HG03025 (cell line): ENCODE data around the gene GOLGA6L10.
"Not testable (repeated sequence)": the region's sequence is repeated elsewhere in the genome, so short reads cannot be mapped to it uniquely, and the experiment has no call there.

ENCODE experiments used
- ATAC-seq: cut with Tn5 transposase; IDR thresholded peaks from one replicate; pipeline ENCODE4 v1.9.1; 2021; ENCODE audit warnings: mild to moderate bottlenecking, moderate library complexity; ENCODE audit not compliant: unreplicated experiment, low FRiP score

GOLGA6L10 gene

GRCh38 chr15:82344421-82344820 lies 4.9 kb downstream of the GOLGA6L10 start:
- ATAC-seq, result not testable (repeated sequence)

GRCh38 chr15:82343851-82344250 lies 5.4 kb downstream of the GOLGA6L10 start:
- ATAC-seq, result not testable (repeated sequence)

- not testable (repeated sequence) for ATAC-seq
Measured at GRCh38 chr15:82342632-82343374, 6.5 kb downstream of the GOLGA6L10 start.

DNA sequence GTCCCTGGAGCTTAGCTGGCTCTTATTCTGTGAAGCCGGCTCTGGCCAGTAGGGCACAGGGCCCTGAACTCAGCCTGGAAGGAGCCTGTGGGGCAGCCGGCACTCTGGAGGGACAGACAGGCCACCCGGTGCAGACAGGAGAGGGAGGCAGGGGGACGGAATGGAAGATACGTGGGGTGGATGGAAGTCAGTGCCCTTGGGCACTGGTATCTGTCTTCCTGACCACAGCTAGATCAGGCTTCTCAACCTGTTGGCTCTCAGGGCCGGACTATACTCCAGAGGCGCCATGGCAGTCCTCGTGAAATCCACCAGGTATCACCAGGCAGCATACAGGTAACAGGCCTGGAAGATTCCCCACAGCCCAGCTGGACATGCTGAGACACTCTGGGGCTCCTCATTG lies 10.7 kb downstream of the GOLGA6L10 start:
- not testable (repeated sequence) for ATAC-seq

DNA sequence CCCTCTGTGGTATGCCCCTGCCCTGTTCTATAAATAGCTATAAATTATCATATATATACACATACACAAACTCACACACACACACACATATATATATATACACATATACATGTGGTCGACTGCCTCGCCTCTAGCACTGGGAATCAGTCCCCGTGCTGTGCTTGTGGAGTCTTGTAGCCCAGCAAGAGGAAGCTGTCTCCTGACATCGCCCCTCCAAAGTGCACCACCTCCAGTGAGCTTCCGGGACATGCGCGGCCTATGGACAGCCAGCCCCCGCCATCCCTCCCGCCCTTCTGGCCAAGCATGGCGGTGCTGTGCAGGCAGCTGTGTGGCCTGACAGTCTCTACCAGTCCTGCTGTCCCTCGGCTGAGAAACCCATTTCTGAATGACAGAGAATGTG lies 11.2 kb downstream of the GOLGA6L10 start:
- not testable (repeated sequence) for ATAC-seq

- not testable (repeated sequence) for ATAC-seq
Measured at GRCh38 chr15:82337051-82337450, 12.2 kb downstream of the GOLGA6L10 start.

DNA sequence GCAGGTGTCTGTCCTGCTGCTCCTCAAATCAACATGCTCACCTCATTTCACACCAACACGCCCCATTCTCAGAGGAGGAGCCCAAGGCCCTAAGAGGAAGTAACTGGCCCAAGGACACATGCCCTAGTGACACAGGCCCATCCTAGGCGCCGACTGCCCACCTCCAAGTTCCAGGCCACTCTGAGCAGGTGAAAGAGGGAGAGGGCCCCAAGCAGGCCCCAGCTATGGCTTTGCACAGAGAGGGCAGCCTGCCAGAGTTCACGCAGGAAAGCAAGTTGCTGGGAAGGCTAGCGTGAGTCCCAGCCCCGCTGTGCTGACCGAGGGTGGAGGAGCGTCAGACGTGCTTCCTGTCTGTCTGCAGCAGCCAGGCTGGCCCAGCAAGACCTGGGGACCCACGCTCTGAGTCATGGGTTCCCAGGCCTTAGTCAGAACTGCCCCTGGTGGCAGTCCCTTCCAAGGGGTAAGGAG lies 13.1 kb downstream of the GOLGA6L10 start:
- not testable (repeated sequence) for ATAC-seq

GRCh38 chr15:82335006-82335405 lies 14.3 kb downstream of the GOLGA6L10 start:
- not testable (repeated sequence) for ATAC-seq

- ATAC-seq, result not testable (repeated sequence)
Measured at GRCh38 chr15:82334554-82334932, 14.7 kb downstream of the GOLGA6L10 start.

DNA sequence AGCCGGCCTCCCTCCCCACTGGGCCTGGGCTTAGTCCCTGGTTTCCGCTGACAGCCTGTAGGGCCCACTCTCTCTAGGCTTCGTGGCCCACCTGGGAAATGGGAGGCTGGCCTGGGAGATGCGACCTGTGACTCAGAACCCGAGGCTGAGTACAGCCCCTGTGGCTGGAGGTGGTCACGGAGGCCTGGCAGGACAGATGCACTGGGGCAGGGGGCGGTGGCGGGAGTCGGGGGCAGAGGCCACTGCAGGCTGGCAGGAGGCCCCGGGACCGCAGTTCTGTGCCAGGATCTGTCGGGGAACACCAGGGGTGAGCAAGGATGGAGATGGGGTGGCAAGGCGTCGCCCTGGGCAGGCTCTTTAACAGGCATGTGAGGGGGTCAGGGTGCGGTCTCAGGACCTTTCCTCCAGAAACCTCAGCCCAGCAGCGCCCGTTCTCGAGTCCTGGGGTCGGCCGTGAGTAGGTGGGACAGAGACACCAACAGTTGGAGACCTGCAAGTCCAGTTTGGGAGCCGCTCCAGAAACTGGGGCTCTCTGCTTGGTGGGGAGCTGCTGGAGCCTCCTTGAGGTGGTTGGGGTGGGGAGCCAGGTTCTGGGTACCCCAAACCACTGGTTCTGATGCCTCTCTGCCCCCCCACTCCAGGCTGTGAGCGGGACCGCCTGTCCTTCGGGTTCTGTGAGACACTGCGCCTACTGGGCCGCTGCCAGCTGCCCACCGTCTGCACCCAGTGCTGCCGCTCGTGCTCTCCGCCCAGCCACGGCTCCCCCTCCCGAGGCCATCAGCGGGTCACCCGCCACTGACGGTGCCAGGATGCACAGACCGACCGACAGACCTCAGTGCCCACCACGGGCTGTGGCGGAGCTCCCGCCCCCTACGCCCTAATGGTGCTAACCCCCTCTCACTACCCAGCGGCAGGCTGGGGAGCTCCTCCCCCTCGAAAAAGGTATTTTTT lies 15.4 kb downstream of the GOLGA6L10 start:
- ATAC-seq, result not testable (repeated sequence)

DNA sequence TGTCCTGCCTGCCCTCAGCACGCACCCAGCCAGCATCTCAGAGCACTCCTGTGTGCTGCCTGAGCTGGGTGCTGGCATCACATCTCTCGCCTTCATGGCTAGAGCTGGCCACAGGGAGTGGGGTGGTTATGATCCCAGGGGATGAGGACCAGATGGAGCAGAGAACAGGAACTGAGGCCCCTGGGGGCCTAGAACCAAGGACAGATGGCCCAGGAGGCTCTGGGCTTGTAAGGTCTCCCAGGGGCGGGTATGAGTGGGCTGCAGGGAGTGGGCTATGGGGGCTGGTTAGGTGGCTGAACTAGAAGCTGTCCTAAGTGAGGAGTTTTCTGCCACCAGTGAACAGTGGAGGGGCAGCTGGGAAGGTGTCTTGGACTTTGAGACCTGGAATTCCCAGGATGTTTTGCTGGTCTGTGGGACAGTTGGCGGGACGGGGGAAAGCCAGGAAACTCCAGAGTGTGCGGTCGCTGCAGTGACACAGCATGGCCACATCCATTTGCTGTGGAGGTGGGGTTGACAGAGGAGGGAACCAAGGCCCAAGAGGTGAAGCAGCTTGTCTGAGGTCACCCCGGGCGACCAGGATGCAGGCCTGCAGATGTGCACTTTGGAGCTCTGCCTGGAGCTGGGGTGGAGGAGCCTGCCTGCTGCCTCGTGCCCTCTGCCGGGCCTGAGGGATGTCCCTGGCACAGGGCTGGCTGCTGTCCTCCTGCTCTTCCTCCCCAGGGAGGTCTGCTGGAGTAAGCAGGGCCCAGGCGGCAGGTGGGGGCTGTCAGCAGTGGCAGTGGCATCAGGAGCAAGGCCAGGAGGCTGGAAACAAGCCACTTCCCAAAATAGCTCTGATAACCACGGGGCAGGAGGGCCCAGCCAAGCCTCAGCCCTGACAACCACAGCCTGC lies 16.3 kb downstream of the GOLGA6L10 start:
- not testable (repeated sequence) for ATAC-seq

DNA sequence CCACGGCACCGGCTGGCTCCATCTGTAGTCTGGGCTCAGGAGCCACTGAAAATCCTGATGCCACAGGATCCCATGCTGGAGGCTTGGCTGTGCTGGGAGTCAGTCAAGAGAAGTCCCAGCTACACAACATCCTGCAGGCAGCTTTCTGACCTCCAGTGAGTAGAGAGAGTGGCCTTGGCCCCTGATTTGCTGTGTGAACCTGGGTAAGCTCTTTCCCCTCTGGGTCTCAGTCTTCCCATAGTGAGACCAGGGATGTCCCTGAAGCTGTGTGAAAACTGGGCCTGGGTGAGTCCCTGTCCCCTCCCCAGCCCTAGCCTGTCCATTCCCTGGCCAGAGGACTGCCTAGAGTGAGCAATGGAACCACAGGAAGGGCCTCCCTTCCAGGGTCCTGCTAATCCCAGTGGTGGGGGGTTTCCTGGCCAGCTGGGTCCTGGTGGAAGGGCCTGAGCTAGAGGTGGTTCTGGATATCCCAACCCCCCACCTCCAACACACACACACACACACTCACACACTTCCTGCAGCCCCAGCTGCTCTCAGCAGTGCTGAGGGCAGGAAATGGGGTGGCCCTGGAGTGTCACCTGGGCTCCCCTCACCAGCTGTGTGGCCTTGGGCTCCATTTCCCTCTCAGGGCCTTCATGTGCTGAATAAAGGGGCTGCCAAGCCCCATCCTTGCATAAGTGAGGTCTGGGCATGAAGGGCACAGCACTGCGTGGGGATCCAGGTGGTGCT lies 17.5 kb downstream of the GOLGA6L10 start:
- not testable (repeated sequence) for ATAC-seq

DNA sequence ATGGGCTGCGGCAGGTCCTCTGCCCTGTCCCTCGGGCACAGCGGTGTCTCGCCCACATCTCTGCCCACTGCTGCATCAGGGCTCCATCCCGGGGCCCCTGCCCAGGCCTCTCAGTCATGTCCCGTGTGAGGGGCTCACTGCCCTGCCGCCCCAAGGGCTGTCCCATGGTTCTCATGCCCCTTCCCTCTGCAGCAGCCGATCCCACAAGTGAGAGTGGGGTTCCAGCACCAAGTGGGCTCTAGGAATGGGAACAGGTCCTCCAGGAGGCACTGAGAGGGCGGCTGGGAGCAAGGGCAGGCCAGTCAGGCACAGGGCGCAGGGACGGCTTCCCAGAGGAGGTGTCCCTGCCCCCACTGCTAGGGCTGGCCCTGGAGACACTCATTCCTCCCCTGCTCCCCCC lies 18.4 kb downstream of the GOLGA6L10 start:
- not testable (repeated sequence) for ATAC-seq

DNA sequence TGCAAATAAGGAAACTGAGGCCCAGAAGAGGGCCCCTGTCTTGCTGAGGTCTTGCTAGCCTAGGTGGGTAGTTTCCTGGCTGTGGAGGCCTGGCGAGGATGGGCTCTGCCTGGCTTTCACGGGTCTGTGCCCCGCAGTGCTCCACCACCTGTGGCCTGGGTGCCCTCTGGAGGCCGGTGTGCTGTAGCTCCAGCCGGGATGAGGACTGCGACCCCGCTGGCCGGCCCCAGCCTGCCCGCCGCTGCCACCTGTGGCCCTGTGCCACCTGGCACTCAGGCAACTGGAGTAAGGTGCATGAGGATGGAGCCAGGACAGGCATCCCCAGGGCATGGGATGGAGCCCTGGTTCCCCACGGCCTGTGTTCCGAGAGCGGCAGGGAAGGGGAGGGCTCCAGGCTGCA lies 20.2 kb downstream of the GOLGA6L10 start:
- not testable (repeated sequence) for ATAC-seq

DNA sequence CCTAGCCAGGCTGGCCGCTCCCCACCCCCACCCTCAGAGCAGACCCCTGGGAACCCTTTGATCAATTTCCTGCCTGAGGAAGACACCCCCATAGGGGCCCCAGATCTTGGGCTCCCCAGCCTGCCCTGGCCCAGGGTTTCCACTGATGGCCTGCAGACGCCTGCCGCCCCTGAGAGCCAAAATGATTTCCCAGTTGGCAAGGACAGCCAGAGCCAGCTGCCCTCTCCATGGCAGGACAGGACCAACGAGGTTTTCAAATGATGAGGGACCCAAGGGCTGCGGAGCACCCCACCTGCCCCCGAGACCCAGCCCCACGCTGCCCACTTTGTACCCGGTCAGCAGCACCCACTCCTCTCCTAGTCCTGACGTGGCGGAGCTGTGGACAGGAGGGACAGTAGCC lies 21.9 kb downstream of the GOLGA6L10 start:
- not testable (repeated sequence) for ATAC-seq

DNA sequence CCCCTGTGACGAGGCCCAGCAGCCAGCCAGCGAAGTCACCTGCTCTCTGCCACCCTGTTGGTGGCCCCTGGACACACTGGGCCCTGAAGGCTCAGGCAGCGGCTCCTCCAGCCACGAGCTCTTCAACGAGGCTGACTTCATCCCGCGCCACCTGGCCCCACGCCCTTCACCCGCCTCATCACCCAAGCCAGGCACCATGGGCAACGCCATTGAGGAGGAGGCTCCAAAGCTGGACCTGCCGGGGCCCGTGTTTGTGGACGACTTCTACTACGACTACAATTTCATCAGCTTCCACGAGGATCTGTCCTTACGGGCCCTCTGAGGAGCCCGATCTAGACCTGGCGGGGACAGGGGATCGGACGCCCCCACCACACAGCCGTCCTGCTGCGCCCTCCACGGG lies 22.4 kb downstream of the GOLGA6L10 start:
- ATAC-seq, result not testable (repeated sequence)

DNA sequence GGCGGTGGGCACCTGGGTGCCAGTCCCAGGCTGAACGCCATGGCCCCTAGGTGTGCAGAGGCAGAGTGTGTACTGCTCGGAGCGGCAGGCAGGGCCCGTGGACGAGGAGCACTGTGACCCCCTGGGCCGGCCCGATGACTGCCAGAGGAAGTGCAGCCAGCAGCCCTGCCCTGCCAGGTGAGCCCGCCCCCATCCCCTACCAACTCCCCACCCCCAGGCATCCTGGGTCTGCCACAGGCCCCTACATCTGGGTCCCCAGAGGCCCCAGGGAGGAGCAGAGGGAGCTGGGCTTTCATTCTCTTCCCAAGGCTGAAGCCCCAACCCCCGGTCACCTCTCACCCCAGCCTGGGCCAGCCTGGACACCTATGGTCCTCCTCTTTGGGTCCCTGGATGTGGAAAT lies 23.6 kb downstream of the GOLGA6L10 start:
- ATAC-seq, result not testable (repeated sequence)

DNA sequence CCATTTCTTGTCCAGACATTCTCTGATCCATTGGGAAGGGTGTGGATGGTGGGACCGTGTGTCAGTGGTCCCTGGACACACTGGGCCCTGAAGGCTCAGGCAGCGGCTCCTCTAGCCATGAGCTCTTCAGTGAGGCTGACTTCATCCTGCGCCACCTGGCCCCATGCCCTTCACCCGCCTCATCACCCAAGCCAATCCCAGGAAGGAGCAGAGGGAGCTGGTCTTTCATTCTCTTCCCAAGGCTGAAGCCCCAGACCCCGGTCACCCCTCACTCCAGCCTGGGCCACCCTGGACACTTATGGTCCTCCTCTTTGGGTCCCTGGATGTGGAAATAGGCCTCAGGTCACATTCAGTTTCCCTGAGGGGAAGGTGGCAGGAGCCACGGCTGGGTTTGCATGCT lies 24.4 kb downstream of the GOLGA6L10 start:
- ATAC-seq, result not testable (repeated sequence)

DNA sequence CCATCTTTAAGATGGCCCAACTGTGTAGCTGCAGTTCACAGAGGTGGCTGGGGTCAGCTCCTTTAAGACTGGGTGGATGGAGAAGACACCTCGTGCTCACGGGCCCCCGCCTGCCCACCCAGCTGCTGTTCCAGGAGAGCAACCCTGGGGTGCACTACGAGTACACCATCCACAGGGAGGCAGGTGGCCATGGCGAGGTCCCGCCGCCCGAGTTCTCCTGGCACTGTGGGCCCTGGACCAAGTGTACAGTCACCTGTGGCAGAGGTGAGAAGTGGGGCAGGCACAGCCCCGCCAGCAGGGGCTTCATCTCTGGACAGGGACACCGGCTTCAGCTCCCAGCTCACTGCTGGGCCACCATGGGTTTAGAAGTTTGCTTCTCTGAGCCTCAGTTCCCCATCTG lies 26.8 kb downstream of the GOLGA6L10 start:
- not testable (repeated sequence) for ATAC-seq
